Brain microvascular endothelial cell (primary cell): ENCODE measurements around the gene TOMM20.

Experiments
- DNase-seq: peaks from one replicate; pipeline ENCODE4 v3.0.0-alpha.2; 2020
- H3K27ac ChIP-seq: fragments of 250-450 bp; sonication (Bioruptor Pico); 2 replicates; pipeline ENCODE4 v1.5.1; 2020; ENCODE audit warnings: mild to moderate bottlenecking, moderate library complexity
- H3K27me3 ChIP-seq: fragments of 250-450 bp; sonication (Bioruptor Pico); replicated peaks from 2 replicates; pipeline ENCODE4 v1.5.1; 2020; ENCODE audit warnings: mild to moderate bottlenecking
- H3K36me3 ChIP-seq: fragments of 250-450 bp; sonication (Bioruptor Pico); replicated peaks from 2 replicates; pipeline ENCODE4 v1.5.1; 2020; ENCODE audit warnings: mild to moderate bottlenecking
- H3K4me3 ChIP-seq: 2 replicates; pipeline ENCODE4 v1.5.1; 2011; ENCODE audit warnings: low read depth, mild to moderate bottlenecking, control low read depth, low read length, moderate library complexity
- in situ Hi-C: cut with HindIII; loops from 2 replicates; pipeline ENCODE4 v1.10.0; 2017; ENCODE audit warnings: low sequenced_read_pairs, low pct_ligation_motif_present
- TF ChIP-seq, protein P1 (sequence below): IDR thresholded peaks from 2 replicates; pipeline ENCODE4 v1.5.1; 2011; ENCODE audit warnings: low read depth, mild to moderate bottlenecking, moderate library complexity, low read length, control low read depth, inconsistent platforms; ENCODE audit errors: missing control alignments

TOMM20 gene

GRCh38 chr1:235069577-235070563, 58.8 kb downstream of the TOMM20 start:
- TF ChIP-seq, protein P1, sequence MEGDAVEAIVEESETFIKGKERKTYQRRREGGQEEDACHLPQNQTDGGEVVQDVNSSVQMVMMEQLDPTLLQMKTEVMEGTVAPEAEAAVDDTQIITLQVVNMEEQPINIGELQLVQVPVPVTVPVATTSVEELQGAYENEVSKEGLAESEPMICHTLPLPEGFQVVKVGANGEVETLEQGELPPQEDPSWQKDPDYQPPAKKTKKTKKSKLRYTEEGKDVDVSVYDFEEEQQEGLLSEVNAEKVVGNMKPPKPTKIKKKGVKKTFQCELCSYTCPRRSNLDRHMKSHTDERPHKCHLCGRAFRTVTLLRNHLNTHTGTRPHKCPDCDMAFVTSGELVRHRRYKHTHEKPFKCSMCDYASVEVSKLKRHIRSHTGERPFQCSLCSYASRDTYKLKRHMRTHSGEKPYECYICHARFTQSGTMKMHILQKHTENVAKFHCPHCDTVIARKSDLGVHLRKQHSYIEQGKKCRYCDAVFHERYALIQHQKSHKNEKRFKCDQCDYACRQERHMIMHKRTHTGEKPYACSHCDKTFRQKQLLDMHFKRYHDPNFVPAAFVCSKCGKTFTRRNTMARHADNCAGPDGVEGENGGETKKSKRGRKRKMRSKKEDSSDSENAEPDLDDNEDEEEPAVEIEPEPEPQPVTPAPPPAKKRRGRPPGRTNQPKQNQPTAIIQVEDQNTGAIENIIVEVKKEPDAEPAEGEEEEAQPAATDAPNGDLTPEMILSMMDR = no peak
- DNase-seq = no peak
- Histone ChIP-seq H3K27me3 (no peaks in the 10 kb centered on the region), H3K36me3 (no peaks in the 10 kb centered on the region), H3K4me3 (no peak overlapping the region), H3K27ac (no peak overlapping the region)
- in situ Hi-C loops = loop anchor here (10.0 kb wide), 2 partner anchors 95 to 215 kb away; no protein-coding TSS in a partner anchor

DNA sequence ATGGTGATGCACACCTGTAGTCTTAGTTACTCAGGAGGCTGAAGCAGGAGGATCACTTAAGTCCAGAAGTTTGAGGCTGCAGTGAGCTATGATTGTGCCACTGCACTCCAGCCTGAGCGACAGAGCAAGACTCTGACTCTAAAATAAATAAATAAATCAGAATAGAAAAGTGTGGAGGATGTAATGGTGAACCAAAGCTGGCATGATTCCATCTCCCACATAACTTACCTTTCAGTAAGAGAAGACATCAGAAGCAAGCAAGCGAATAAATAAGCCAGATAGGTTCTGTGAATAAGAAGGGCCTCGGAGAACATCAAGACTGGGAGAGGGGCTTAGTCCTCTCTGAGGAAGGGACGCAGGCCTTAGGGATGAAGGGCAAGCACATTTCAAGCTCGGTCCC, 59.5 kb downstream of the TOMM20 start:
- DNase-seq = no peak
- in situ Hi-C loops = no loop called here
- TF ChIP-seq, protein P1 = no peak
- no peaks in the 10 kb centered on the region for H3K36me3 ChIP-seq
- H3K27me3 ChIP-seq = no peaks in the 10 kb centered on the region
- H3K4me3 ChIP-seq = no peak overlapping the region
- H3K27ac ChIP-seq = no peak overlapping the region

GRCh38 chr1:235068158-235069121, 60.2 kb downstream of the TOMM20 start:
- no peak overlapping the region for H3K4me3 ChIP-seq
- TF ChIP-seq, protein P1 = no peak
- DNase-seq = peak; percentile 61
- H3K27ac ChIP-seq = peak overlapping the region; percentile 64
- H3K27me3 ChIP-seq = no peaks in the 10 kb centered on the region
- no peaks in the 10 kb centered on the region for H3K36me3 ChIP-seq
- in situ Hi-C loops = no loop called here

DNA sequence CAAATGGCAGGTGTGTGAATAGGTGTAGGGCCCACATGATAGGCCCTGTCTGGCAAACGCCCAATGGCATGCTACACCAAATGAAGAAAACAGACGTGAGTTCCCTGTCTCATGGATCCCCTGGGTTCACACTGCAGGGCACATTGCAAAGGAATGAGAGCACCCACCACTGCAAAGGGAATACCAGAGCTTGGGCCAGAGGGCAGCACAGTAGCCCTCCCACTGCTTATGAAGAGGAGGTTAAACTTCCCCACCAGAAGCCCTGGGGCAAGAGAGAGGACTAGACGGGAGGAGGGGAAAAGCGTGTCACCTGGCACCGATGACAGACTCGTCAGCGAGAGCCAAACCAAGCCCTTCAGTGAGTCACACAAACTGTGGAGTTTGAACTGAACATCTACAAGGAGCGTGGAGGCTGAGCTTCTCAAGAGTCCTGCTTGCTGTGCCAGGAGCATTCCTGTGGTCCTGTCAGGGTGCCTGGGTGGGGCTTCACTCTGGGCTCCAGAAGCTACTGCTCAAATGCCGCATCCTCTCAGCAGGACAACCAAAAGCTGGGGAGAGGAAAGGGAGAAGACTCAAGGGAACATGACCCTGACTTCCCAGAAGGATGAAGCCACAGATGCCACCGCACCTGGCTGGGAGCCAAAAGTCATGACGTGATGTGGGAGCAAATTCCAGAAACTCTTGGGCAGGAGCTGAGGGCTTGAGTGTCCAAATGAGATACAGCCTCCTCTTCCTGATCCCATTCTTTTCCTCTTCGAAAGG, 61.1 kb downstream of the TOMM20 start:
- TF ChIP-seq, protein P1 = peak; percentile 8
- DNase-seq = peak; percentile 97
- no peak overlapping the region for H3K4me3 ChIP-seq

GRCh38 chr1:235063068-235063765, 65.4 kb downstream of the TOMM20 start:
- Histone ChIP-seq H3K4me3 (no peak overlapping the region), H3K27me3 (no peaks in the 10 kb centered on the region), H3K36me3 (no peaks in the 10 kb centered on the region), H3K27ac (no peak overlapping the region)
- in situ Hi-C loops = no loop called here
- no peak for DNase-seq
- TF ChIP-seq, protein P1 = no peak

More for the DNA sequence above, 61.1 kb downstream of the TOMM20 start:
- Histone ChIP-seq H3K27me3 (no peaks in the 10 kb centered on the region), H3K27ac (peak overlapping the region; percentile 64), H3K36me3 (no peaks in the 10 kb centered on the region)
- in situ Hi-C loops = no loop called here
